NCI-H2107 (cell line): ENCODE measurements around the gene TRIL.

ENCODE experiments used
- DNase-seq: peaks from one replicate; lab custom pipeline; 2025; lab: John Stamatoyannopoulos, UW

Gene TRIL

DNA sequence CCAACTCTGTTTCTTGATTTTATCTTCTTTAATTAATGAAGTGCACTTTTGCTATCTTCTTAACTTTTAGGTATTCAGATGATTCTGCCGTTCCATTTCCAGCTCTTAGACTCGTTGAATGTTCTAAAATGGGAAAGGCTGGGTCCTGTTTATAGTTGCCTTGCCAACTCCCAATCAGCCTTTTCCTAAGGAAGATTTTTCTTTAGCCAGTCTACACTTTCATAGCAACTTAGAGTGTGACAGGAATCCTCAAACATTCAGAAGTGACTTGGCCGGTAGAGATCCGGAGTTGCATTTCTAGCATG, 23.0 kb upstream of the TRIL start:
- DNase-seq: no peak

DNA sequence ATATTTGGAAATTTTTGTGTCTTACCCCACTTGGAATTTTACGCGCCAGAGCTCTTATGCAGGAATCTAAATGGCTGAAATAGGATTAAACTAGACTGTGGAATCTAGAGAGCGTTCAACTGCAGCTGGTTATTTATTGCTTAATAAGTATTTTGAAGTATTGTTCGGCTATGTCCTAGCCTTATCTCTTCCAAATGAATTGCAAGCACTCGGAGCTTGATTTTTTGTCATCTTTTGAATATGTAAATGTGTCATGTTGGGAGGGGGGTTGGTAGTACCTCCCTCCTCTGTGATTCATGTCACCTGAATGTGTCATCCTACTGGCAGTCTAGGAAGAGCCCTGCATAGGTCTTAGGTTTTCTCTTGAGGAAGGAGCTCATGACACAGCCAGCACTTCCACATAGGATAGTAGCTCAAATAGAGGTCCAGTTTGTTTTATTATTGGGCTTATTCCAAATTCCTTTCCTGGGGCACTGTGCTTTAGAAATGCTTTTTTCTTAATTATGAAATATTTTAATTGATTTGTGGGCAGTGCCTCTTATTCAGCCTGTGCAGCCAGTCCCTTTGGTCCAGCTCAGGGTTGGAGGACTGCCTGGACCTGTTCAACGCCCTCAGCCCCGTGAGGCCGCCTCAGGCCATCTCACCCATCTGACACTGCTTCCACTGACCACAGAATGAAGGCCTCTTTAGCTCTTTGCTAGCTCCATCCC, 22.5 kb upstream of the TRIL start:
- DNase-seq: no peak

DNA sequence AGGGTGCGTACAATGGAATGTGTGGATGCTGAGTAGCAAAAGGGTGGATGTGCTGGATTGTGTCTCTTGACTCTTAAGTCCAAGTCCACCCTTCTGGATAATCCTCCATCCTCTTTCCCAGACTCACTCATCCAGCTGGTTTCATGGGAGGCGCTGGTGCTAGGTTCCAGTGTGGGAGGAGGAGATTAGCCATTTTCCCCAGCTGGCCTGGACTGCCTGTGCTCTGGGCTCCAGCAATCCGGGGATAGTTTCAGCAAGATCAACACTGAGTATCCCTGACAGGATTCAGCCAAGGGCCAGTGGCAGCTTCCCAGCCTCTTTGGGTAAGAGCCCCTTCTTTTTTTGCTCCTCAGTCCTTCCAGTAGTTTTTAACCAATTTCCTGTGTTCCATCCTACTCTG, 21.6 kb upstream of the TRIL start:
- DNase-seq: no peak

DNA sequence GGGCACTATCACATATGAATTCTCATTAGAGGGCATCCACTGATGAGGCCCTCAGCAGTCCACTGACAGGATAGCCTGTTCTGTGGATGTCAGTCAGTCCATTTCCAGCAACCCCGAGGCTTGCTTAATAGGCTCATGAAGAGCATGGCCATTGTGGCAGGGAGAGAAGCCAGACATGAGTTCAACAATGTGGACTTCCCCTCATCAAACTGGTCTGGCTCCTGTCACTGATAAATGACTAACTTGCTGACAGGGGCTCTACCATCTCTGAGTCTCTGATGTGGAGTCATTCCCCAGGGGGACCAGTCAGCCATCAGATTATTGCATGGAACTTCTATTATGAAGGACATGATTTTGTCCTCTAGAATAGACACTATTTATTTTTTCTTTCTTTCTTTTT, 19.8 kb upstream of the TRIL start:
- DNase-seq: no peak

DNA sequence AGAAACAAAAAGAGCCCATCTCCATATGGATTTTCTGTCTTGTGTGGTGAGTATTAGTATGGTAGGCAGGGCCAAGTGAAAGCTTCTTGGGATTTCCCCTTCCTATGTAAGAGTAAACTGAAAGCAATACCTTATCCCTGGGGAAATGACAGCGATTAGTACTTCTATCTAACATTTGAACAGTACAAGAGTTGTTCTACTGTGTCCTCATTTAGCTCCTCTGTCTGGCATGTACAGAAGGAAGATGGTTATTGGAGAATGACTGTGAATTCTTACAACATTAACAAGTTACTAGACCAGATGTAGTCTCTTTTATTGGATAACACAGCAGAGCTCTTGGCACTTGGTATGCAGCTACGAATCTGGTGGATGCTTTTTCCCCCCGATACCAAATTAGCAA, 17.9 kb upstream of the TRIL start:
- DNase-seq: no peak

DNA sequence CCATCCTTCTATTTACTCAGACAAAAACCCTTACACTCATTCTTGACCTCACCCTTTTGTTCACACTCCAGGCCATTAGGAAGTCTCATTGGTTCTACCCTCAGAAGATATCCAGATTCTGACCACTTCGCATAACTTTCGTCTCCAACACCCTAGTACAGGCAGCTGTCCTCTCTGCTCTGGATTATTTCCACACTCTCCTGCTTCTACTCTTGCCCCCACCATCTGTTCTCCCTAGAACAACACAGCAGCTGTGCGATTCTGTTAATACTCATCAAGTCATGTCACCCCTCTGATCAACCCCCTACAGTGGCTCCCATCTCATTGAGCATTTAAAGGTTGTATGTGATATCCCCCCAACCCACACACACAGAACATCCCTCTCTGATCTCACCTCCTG, 15.5 kb upstream of the TRIL start:
- DNase-seq: no peak

DNA sequence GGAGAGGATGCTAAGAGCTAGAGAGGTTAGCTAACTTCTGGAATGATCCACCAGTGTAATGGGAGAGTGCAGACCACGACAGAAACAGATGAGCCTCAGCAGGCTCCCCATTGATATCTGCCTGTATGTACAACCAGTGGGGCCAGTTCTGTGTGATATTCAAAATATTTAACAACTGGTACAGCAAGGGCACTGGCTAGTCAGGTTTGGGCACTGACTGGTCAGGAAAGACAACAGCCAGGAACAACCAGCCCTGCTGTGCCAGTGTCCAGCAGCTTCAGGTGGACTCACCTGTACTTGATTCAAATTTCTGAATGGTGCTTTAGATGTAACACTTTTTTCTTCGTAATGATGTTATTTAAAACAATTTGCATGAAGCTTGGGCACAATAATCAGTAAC, 5.9 kb upstream of the TRIL start:
- DNase-seq: no peak

DNA sequence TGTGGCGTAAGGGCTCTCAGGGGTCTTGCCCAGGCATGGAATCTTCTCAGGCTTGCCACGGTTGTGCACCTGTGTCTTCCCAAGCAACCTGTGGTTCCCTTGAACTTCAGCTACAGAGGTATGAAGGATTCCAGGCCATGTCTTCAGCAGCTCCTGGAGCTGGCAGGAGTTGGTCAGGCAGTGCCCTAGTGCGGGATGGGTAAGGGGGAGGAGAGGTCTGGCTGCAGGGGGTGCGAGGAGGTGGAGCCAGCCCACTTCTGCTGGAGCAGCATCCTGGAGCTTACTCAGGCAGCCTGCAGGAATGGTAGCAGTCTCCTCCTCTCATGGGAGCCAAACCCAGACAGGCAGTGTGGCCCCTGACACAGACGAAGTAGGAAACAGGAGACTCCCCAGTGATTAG, 3.8 kb upstream of the TRIL start:
- DNase-seq: no peak

DNA sequence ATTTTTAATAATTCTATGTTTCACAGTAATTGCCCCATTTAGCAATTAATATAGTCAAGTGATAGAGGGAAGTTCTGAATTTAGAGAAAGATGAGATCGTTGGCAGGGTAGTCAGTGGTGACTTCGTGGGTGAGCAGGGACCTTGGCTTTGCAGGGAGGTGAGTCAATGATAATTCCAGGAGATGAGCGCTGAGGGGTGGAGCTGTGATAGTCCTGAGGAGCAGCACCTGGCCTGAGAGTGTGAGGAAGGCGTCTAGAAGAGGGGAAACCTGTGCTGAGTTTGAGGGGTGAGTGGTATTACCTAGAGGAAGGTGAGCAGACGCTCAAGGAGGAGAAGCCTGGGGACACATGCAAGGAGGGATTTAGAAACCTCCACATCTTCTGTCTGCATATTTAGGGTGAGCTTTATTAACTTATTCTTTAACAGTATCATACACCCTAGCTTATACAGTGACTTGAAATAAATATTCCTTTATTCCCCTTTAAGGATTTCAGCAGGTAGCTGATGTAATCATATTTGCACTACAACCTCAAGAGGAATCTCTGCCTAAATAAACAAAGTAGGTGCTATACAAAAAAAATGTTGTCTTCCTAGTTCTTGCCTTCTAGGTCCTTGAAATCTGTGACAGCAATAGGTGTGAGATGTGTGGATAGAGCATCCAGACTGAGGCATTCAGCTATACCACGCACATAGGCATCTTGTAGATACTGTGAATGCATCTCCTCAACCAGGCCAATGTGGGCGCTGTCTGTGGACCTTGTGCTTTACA, 2.1 kb upstream of the TRIL start:
- no peak for DNase-seq

DNA sequence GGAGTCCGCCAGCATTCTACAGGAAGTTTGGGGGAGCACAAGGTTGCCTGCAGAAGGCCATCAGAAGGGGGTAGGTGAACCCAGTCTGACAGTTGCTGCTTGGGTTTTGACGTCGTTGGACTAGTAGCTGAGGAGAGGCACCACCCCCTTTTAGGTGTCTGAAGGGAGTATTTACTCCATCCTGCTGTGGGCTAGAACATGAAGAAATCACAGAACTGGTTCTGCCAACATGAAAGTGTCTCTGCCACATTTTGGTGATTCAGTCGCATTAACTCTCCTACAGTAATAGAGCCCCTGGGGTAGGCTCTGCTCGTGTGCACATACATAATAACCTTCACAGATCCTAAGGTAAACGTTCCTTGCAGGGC, 834 bp upstream of the TRIL start:
- no peak for DNase-seq

DNA sequence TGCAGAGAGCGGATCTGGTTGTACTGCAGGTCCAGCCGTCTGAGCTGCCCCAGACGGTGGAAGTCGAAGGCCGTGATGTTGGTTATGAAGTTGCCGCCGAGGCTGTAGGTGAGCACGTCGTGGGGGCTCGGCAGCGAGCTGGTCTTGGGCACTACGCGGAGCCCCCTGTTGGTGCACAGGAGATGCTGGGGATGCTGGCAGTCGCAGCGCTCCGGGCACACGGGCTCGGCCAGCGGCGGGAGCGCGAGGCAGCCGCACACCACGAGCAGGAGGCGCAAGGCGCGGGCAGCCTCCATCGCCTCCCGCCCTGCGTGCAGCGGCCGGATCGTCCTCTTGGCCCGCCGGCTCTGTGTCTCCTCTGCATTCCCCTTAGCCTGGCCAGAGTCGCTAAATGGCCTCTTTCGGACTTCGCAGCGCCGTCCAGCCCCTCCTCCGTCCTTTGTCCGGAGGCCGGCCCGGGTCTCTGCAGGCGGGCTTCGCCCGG, 337 bp downstream of the TRIL start:
- DNase-seq: no peak

DNA sequence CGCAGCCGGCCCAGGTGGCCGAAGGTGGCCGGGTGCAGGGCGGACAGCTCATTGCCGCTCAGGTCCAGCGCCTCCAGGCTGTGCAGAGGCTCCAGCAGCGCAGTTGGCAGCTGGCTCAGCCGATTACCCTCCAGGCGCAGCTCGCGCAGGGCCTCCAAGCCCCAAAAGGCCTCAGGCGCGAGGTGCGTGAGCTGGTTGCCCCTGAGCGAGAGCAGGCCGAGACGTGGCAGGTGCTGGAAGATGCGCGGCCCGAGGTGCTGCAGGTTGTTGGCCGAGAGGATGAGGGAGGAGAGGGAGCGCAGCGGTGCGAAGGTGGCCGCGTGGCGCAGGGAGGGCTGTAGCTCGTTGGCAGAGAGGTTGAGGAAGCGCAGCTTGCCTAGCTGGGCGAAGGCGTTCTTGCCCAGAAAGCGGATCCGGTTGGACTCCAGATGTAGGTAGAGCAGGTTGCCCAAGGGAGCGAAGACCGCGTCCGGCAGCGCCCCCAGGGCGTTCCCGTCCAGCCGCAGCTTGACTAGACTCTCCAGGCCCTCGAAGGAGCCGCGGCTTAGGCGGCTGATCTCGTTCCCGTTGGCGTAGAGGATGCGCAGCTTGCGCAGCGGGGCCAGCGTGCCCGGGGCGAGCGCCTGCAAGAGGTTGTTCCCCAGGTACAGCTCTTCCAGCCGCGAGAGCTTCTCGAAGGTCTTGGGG, 923 bp downstream of the TRIL start:
- no peak for DNase-seq

DNA sequence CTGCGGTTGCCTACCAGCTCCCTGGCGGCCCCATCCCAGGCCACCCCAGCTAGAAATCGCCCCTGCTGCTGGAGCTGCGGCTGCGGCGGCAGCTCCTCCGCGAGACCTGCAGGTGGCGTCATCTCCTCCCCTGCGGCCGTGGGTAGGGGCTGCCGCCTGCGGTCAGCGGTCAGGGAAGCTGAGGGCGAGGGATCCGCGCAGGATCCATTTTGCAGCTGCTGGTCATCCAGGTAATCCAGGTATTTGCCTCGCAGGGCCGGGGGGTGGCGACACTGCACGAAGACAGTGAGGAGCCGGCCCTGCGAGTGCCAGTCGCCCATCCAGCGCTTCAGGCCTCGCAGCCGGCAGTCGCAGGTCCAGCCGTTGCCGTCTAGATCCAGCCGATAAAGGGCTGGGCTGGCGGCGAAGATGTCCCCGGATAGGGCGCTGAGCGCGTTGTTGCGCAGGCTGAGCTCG, 1.5 kb downstream of the TRIL start:
- DNase-seq: peak; percentile 70

DNA sequence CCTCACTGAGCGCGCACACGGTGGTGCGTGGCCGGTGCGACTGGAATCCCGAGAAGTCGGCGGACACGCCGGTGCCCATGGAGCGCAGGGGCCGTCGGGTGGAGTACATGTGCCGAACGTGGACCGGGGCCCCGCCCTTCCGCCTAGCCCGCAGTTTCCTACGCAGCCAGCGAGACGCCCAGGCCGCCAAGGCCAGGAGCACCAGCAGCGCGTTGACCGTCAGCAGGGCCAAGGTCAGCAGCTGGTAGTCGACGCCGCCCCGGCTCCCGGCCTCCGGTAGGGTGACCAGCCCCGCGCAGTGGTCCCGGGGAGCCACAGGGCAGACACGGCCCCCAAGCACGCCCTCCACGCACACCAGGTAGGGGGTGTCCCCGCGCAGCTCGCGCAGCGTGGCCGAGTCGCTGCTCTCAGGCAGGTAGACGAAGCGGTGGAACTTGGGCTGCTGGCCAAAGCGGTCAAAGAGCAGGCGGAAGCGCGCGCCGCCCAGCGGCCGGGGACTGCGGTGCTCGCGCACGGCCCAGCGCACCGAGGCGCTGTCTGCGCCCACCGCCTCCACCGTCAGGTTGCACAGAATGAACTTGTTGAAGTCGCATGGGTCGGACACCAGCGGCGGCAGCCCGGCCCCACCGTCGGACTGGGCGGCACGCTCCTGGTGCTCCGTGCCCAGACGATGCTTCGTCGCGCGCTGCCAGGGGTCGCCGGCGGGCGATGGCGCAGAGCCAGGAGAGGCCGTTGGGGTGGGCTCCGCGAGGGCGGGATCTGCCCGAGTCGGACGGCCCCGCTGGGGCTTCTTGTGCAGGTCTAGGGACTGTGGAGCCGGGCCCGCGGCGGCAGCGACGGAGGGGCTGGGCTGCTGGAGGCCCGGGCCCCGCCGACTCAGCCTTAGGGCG, 2.2 kb downstream of the TRIL start:
- peak; percentile 35 for DNase-seq

DNA sequence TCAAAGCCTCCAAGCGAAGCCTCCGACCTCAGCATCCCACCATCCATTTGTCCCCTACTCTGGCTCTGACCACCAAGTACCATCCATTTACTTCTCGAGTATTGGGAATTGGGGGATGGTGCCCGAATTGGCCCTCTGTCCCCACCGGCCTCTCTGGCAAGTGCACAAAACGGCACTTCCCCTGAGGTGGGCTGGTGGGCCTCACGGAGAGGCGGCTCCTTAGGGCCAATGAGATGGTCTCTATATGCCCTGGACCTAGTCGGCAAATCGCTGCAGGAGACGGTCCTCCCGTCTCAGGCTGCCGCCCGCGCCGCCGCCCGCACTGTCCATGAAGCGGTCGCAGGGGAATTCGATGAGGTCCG, 2.8 kb downstream of the TRIL start:
- no peak for DNase-seq

DNA sequence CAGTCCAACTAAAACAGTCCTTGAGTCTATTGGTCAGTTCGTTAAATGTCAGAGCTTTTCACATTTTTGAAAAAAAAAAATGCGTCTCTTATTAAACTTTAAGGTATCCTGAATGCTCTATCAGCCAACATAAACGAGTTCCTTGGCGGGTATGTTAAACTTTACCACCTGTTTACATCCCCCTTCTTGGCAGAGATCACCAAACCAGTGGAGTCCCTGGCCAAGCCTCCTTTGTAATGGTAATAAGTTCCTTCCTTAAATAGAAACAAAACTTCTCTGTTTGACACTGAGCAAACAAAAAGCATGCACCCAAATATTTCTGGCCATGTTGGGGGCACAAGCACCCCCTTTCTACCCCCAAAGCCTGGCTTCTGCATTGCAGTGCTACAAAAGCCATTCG, 3.2 kb downstream of the TRIL start:
- no peak for DNase-seq

DNA sequence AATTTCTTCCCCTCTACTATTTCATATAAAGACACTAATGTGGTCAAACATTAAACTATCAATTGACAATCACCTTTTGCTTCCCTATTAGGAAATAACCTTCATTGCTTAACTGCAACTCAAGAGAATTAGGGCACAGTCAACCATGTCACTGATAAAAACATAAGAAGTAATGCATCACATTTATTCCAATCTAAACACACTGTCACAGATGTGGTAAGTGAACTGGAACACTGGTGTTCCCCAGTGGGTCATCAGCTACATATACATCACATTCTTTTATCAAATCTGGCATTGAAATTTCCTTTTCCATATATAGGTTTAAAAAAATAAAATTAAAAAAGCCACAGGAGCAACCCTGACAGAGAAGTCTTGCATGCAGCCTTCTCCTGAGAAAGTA, 3.7 kb downstream of the TRIL start:
- no peak for DNase-seq

DNA sequence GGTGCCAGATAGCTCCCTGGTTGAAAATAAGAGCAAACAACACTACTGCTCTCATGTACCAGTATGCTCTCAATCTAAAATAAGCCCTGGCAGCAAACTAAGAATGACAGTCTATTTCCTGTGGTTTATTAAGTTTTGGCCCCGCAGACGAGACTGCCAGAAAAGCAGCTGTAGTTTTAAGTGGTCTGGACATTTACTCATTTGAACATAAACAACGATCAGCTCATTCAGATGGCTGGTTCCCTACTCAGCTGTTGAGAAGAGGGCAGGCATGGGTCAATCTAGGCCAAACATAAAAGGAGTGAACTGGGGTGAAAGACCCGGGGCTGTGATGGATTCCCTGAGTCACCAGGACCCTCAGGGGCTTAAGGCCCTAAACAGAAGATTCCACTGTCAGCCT, 4.5 kb downstream of the TRIL start:
- DNase-seq: no peak

DNA sequence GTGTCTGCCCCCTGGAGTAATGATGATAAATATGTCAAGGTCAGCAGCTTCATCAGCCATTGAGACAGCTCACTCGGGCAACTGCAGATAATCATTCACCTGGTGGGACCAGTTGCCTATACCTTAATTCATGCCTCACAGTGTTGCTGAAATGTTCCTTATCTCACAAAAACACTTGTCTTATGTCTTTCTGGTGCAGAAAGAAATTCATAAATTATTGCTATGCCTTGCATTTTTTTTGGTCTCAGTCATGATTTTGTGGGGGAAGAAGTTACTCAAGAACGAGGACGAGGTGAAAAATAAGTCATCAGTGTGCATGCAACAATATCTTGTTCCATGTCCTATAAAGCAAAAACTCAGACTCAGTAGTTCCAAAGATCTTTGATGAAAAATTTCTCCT, 16.0 kb downstream of the TRIL start:
- no peak for DNase-seq

DNA sequence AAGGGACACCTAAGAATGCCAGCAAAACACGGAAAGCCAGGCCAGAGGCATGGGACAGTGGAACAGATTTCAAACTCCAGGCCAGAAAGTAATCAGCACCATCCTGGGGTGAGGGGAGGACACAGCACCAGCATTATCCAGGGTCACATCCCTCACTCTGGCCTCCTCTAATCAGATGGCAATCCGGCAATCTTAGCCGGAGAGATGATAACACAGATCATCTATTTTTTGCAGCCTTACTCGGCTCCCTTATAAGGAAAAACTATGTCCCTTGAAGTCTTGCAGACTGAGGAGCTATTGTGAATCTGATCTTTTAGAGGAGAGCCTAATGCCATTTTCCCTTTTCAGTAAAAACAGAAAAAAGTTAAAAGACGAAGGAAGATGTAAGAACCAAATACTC, 16.5 kb downstream of the TRIL start:
- no peak for DNase-seq

DNA sequence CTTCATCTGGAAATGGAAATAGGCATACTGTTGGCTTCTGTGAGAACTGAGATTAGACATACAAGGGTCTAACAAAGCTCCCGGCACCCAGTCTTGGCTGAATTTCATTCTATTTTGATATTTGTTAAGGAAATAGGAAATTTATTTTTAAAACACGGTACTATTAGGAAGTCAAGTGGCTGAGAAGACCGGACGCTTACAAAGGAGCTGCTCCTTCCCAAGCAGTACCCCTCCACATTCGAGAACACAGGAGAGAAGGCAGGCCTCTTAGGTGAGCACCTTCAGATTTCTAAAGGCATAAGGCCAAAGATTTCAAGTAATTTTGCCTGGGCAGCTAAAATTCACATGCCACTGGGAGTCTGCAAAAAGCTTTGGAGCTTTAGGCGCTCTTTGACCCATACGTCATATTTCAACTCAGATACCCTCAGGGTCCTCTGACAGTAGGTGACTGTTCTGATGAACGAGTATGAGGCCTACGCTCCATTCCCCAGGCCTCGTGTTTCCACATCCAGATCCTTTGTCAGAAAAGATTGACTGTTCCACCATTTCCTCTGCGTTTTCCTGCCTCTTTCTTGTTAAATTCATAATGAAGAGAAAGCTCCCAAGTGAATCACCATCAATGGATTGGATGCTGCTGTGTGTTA, 17.3 kb downstream of the TRIL start:
- no peak for DNase-seq
